GM12878 (cell line): Measurements from ENCODE around the gene PDCD2. TPM values are rescaled to one million over a fixed set of nuclear protein-coding genes. Genes with fewer than 3 reads are reported as not detected.
A peak's percentile ranks its signal among the peaks of the same experiment; 100 is the strongest.

ENCODE experiments used
- DPF2 ChIP-seq: fragments of 450-650 bp; IDR thresholded peaks from 2 replicates; pipeline ENCODE4 v1.6.1; 2017; ENCODE audit warnings: mild to moderate bottlenecking
- E2F4 ChIP-seq: IDR thresholded peaks from 2 replicates; pipeline ENCODE4 v1.6.1; 2012; ENCODE audit warnings: low read depth, low read length, improper control_type of control experiment
- EZH2 ChIP-seq: IDR thresholded peaks from 2 replicates; pipeline ENCODE4 v1.6.1; 2012; ENCODE audit warnings: low read depth, mild to moderate bottlenecking, control low read depth, inconsistent platforms, low read length, borderline replicate concordance; ENCODE audit not compliant: control insufficient read depth
- GATAD2B ChIP-seq: fragments of 450-650 bp; conservative IDR thresholded peaks from 2 replicates; pipeline ENCODE4 v1.6.1; 2017; ENCODE audit warnings: low read depth, mild to moderate bottlenecking, moderate library complexity
- HSF1 ChIP-seq: fragments of 150-350 bp; IDR thresholded peaks from 2 replicates; pipeline ENCODE4 v1.6.1; 2014; ENCODE audit warnings: mild to moderate bottlenecking, low read depth, low read length
- IKZF1 ChIP-seq: fragments of 450-650 bp; conservative IDR thresholded peaks from 2 replicates; pipeline ENCODE4 v1.6.1; 2017; ENCODE audit warnings: antibody characterized with exemption, mild to moderate bottlenecking
- JUNB ChIP-seq: IDR thresholded peaks from 2 replicates; pipeline ENCODE4 v1.6.1; 2016; ENCODE audit warnings: antibody characterized with exemption, mild to moderate bottlenecking
- MXI1 ChIP-seq: fragments of 150-350 bp; IDR thresholded peaks from 2 replicates; pipeline ENCODE4 v1.6.1; 2011; ENCODE audit warnings: low read depth, mild to moderate bottlenecking, inconsistent platforms, low read length, improper control_type of control experiment
- NBN ChIP-seq: fragments of 450-650 bp; IDR thresholded peaks from 2 replicates; pipeline ENCODE4 v1.6.1; 2016
- PAX8 ChIP-seq: fragments of 450-650 bp; IDR thresholded peaks from 2 replicates; pipeline ENCODE4 v1.6.1; 2017; ENCODE audit warnings: mild to moderate bottlenecking, moderate library complexity
- RB1 ChIP-seq: fragments of 450-650 bp; formaldehyde crosslinking; IDR thresholded peaks from 2 replicates; pipeline ENCODE4 v1.6.1; 2017; ENCODE audit warnings: mild to moderate bottlenecking, borderline replicate concordance
- RELB ChIP-seq: fragments of 450-650 bp; IDR thresholded peaks from 2 replicates; pipeline ENCODE4 v1.6.1; 2017; ENCODE audit warnings: low read depth, mild to moderate bottlenecking, moderate library complexity
- SP1 ChIP-seq: IDR thresholded peaks from one replicate; pipeline ENCODE4 v1.6.1; 2011; ENCODE audit warnings: low read depth, low read length
- TCF12 ChIP-seq: IDR thresholded peaks from 2 replicates; pipeline ENCODE4 v1.6.1; 2011; ENCODE audit warnings: low read depth, mild to moderate bottlenecking, low read length
- ZBTB4 ChIP-seq: fragments of 450-650 bp; formaldehyde crosslinking; IDR thresholded peaks from 2 replicates; pipeline ENCODE4 v1.4.0; 2022; ENCODE audit warnings: mild to moderate bottlenecking, moderate library complexity
- ZBTB40 ChIP-seq: fragments of 450-650 bp; IDR thresholded peaks from 2 replicates; pipeline ENCODE4 v1.6.1; 2016; ENCODE audit warnings: mild to moderate bottlenecking, moderate library complexity, borderline replicate concordance
- ZNF622 ChIP-seq: fragments of 450-650 bp; IDR thresholded peaks from 2 replicates; pipeline ENCODE4 v1.6.1; 2017; ENCODE audit warnings: mild to moderate bottlenecking, inconsistent platforms
- polyA plus RNA-seq, 11 experiments: library from polyadenylated mRNA; depleted of rRNA in 4 of 11; unstranded in 6 of 11; stranded (reverse) in 5 of 11; fragments of >200 nt; fragmentation: Nextera tagmentation in 4 of 11; fragmentation: Illumina TruSeq in 1 of 11; extraction: Ambion mirVana in 4 of 11; extraction: Trizol in 1 of 11; gene quantifications; 1 replicate in 1 of 11; 2 replicates in 10 of 11; pipeline versions ENCODE4 v1.2.1 to v1.2.3, GENCODE V29; 2011 to 2016; ENCODE audit warnings: inconsistent platforms in 2 of 11, missing spikeins in 2 of 11, low read depth in 1 of 11
- total RNA-seq, 4 experiments: library from RNA; depleted of rRNA in 3 of 4; stranded (reverse); fragments of >200 nt in 3 of 4; fragmentation: Illumina TruSeq in 1 of 4; extraction: Trizol in 1 of 4; gene quantifications; 2 replicates each; pipeline versions ENCODE4 v1.2.1 to v1.2.3, GENCODE V29; 2013 to 2021

PDCD2 gene
- total and polyA plus RNA-seq, 10 of the 15 experiments (the other 5 are each of a cell fraction or from before 2014, with no cell fraction given), result 27.4 to 154 (median 101) TPM

- peak; percentile 27; the same call in 1 of the 2 replicates for TF ChIP-seq RB1
- TF ChIP-seq ZBTB40, result peak; percentile 92
- no peak for TF ChIP-seq PAX8
- TF ChIP-seq NBN, result peak; percentile 76; the same call in 1 of the 2 replicates
- TF ChIP-seq HSF1, result 0 out of 2 replicates have a peak, but pooled peaks have one; percentile 24
- TF ChIP-seq JUNB, result no peak
- TF ChIP-seq GATAD2B, result no peak
- TF ChIP-seq ZBTB4 (CRISPR knock-in tag), result no peak
- TF ChIP-seq TCF12, result 0 out of 2 replicates have a peak, but pooled peaks have one; percentile 32
- TF ChIP-seq SP1, result no peak
- no peak for TF ChIP-seq ZNF622
- peak; percentile 87 for TF ChIP-seq MXI1
- no peak for TF ChIP-seq EZH2
- peak; percentile 51; the same call in 1 of the 2 replicates for TF ChIP-seq DPF2
- peak; percentile 86 for TF ChIP-seq IKZF1
- peak; percentile 85 for TF ChIP-seq RELB
- no peak for TF ChIP-seq E2F4
These were observed 31.5 kb downstream of the PDCD2 start, which contains the start of gene PSMB1 (continued) for GRCh38 chr6:170552765-170553533.
